ENCODE measurements around the gene REEP6. TPM values are rescaled to one million over a fixed set of nuclear protein-coding genes. Genes with fewer than 3 reads are reported as not detected.
"Not testable (repeated sequence)": the region's sequence is repeated elsewhere in the genome, so short reads cannot be mapped to it uniquely, and the experiment has no call there.

REEP6 gene
- total and polyA plus RNA-seq, 11 donors: 1.9 to 6.0 (median 3.6) TPM

- no peak for TF ChIP-seq POLR2A (IDR thresholded peaks at IDR 0.05)
- no peak for TF ChIP-seq CTCF (IDR thresholded peaks at IDR 0.05)
- H3K36me3 ChIP-seq: no peaks in the 10 kb centered on the region
- no peak for ATAC-seq
- H3K27me3 ChIP-seq: peaks cover 0 to 28% (median 5%) of the 10 kb centered on the region in 9 donors
- no peak overlapping the region for H3K4me3 ChIP-seq
- intact Hi-C loops (cut with DNase I): loop anchor here in 2 of 10 donors (5.0 to 10.0 kb wide), 2 partner anchors 234 to 242 kb away; partner anchors contain the start of gene FAM174C (in 1 of the 2)
- H3K9me3 ChIP-seq: no peaks in the 10 kb centered on the region
- H3K27ac ChIP-seq: no peak overlapping the region
- DNase-seq: no peak
- 74 to 85% (median 80%) methylated on average over 8 of the region's 8 CpGs for WGBS, 4 donors
- H3K4me1 ChIP-seq: peaks cover 0 to 28% (median 7%) of the 10 kb centered on the region in 12 donors
Measured at GRCh38 chr19:1516395-1516753, 25.4 kb downstream of the REEP6 start.

GRCh38 chr19:1518471-1518870 is 27.5 kb downstream of the REEP6 start:
- Histone ChIP-seq H3K27ac (no peak overlapping the region), H3K9me3 (no peaks in the 10 kb centered on the region), H3K36me3 (no peaks in the 10 kb centered on the region), H3K4me3 (no peak overlapping the region), H3K27me3 (peaks cover 0 to 26% (median 8%) of the 10 kb centered on the region in 9 donors), H3K4me1 (peaks cover 0 to 16% (median 3%) of the 10 kb centered on the region in 12 donors)
- DNase-seq (no peak), ATAC-seq (no peak)
- intact Hi-C loops (cut with DNase I): loop anchor here in 2 of 10 donors (5.0 to 10.0 kb wide), 2 partner anchors 236 to 244 kb away; partner anchors contain the start of gene FAM174C (in 1 of the 2)
- TF ChIP-seq CTCF (IDR thresholded peaks at IDR 0.05) (no peak), POLR2A (IDR thresholded peaks at IDR 0.05) (no peak)
- WGBS, 4 donors: 80 to 91% (median 84%) methylated on average over 4 of the region's 4 CpGs

DNA sequence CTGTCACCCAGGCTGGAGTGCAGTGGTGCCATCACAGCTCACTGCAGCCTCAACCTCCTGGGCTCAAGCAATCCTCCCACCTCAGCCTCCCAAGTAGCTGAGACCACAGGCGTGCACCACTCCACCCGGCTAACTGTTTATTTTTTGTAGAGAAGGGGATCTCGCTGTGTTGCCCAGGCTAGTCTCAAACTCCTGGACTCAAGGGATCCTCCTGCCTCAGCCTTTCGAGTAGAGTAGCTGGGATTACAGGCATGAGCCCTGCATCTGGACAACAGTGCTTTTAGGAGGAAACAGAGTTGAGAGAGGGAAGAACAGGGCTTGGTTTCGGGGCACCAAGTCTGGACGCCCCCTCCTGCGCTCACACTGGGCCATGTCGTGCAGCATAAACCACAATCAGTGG is 28.8 kb downstream of the REEP6 start:
- intact Hi-C loops (cut with DNase I): loop anchor here in 4 of 10 donors (5.0 to 10.0 kb wide), 3 partner anchors 235 to 245 kb away; partner anchors contain the start of genes EFNA2 (in 2 of the 4) and FAM174C (in 1 of the 4)
- not testable (repeated sequence) for H3K4me3 ChIP-seq, H3K27ac ChIP-seq, ATAC-seq, DNase-seq, H3K36me3 ChIP-seq, H3K9me3 ChIP-seq
- H3K4me1 ChIP-seq: peaks cover 0 to 20% (median 0%) of the 10 kb centered on the region in 12 donors
- 80 to 90% (median 85%) methylated on average over 7 to 8 of the region's 8 CpGs for WGBS, 4 donors
- peaks cover 0 to 27% (median 13%) of the 10 kb centered on the region in 9 donors for H3K27me3 ChIP-seq

DNA sequence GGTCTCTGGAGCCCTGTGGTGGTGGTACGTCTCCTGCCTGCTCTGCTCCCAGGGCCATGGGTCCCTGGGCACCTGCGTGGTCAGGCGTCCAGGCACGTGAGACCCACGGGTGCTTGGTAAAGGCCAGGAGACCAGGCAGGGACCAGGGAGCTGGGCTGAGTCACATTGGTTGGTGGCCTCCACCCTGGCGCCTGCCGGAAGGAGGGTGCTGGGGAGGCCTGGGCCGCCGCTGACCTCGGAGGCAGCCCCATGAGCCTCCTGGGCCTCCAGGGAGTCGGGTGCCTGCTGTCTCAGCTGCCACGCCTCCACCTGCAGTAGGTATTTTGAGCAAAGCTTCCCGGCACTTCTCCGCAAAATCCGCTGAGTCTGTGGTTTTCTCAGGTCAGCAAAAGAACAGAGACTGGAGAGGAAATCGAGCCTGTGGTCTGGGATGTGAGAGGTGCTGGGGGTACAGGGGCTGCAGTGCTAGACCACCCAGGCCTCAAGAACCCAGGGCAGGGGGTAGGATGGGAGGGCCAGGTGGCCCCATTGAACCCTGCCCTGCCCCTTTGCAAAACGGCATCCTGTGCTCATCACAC is 29.3 kb downstream of the REEP6 start:
- ATAC-seq (no peak), DNase-seq (no peak)
- H3K36me3 ChIP-seq: no peaks in the 10 kb centered on the region
- no peaks in the 10 kb centered on the region for H3K9me3 ChIP-seq
- 78 to 87% (median 83%) methylated on average over 10 to 17 of the region's 17 CpGs for WGBS, 4 donors
- H3K27ac ChIP-seq: no peak overlapping the region
- intact Hi-C loops (cut with DNase I): loop anchor here in 2 of 10 donors (10.0 kb wide), 1 partner anchor 235 kb away; the partner anchor contains the start of gene EFNA2 (in 2 of the 2)
- no peak for TF ChIP-seq CTCF (IDR thresholded peaks at IDR 0.05)
- no peak for TF ChIP-seq POLR2A (IDR thresholded peaks at IDR 0.05)
- H3K4me1 ChIP-seq: peaks cover 0 to 20% (median 0%) of the 10 kb centered on the region in 12 donors
- H3K4me3 ChIP-seq: no peak overlapping the region
- peaks cover 0 to 28% (median 15%) of the 10 kb centered on the region in 9 donors for H3K27me3 ChIP-seq
